Measurements from ENCODE around the gene ZNF358.

GRCh38 chr19:7542556-7543348 lies 26.8 kb downstream of the ZNF358 start:
- TF ChIP-seq CTCF (conservative IDR thresholded peaks at IDR 0.05 in 1 of 2, IDR thresholded peaks at IDR 0.05 in 1 of 2; ENCODE audit: low read depth in 1 of 2, low read length in 2 of 2) (no peak), EZH2 (IDR thresholded peaks at IDR 0.05; ENCODE audit: low read length, missing control alignments) (no peak)

Data from fibroblast of lung (primary cell).